GM08714 (cell line): ENCODE data around the gene PTBP3.
"Not testable (repeated sequence)": the region's sequence is repeated elsewhere in the genome, so short reads cannot be mapped to it uniquely, and the experiment has no call there.

Source experiments
- H3K4me3 ChIP-seq: fragments of 200-500 bp; sonication (Bioruptor generic); 2 replicates; pipeline ENCODE4 v1.5.1; 2014; ENCODE audit warnings: mild to moderate bottlenecking, low read length, inconsistent platforms
- ZNF274 ChIP-seq: IDR thresholded peaks from 2 replicates; pipeline ENCODE4 v1.6.1; 2012; ENCODE audit warnings: mild to moderate bottlenecking, low read depth, low read length

The PTBP3 gene

GRCh38 chr9:112316258-112316943 lies 17.0 kb downstream of the PTBP3 start:
- TF ChIP-seq ZNF274: no peak

GRCh38 chr9:112315331-112316257 lies 17.8 kb downstream of the PTBP3 start:
- no peak overlapping the region for H3K4me3 ChIP-seq

More at GRCh38 chr9:112316258-112316943, 17.0 kb downstream of the PTBP3 start:
- no peak overlapping the region for H3K4me3 ChIP-seq

GRCh38 chr9:112312139-112312538 lies 21.3 kb downstream of the PTBP3 start:
- H3K4me3 ChIP-seq: no peak overlapping the region
- TF ChIP-seq ZNF274: no peak

More at GRCh38 chr9:112315331-112316257, 17.8 kb downstream of the PTBP3 start:
- TF ChIP-seq ZNF274: no peak

GRCh38 chr9:112311497-112311896 lies 21.9 kb downstream of the PTBP3 start:
- H3K4me3 ChIP-seq: no peak overlapping the region
- no peak for TF ChIP-seq ZNF274

GRCh38 chr9:112310826-112311225 lies 22.6 kb downstream of the PTBP3 start:
- no peak overlapping the region for H3K4me3 ChIP-seq
- no peak for TF ChIP-seq ZNF274

- no peak for TF ChIP-seq ZNF274
These were observed 24.8 kb downstream of the PTBP3 start for GRCh38 chr9:112308588-112308987.

GRCh38 chr9:112301420-112301819 lies 32.0 kb downstream of the PTBP3 start:
- no peak overlapping the region for H3K4me3 ChIP-seq
- TF ChIP-seq ZNF274: no peak

More at GRCh38 chr9:112308588-112308987, 24.8 kb downstream of the PTBP3 start:
- H3K4me3 ChIP-seq: no peak overlapping the region

GRCh38 chr9:112299514-112299913 lies 33.9 kb downstream of the PTBP3 start:
- no peak for TF ChIP-seq ZNF274
- H3K4me3 ChIP-seq: no peak overlapping the region

GRCh38 chr9:112296929-112297328 lies 36.5 kb downstream of the PTBP3 start:
- no peak overlapping the region for H3K4me3 ChIP-seq
- no peak for TF ChIP-seq ZNF274

GRCh38 chr9:112295174-112295573 lies 38.2 kb downstream of the PTBP3 start:
- TF ChIP-seq ZNF274: no peak
- no peak overlapping the region for H3K4me3 ChIP-seq

- no peak for TF ChIP-seq ZNF274
These were observed 45.4 kb downstream of the PTBP3 start for GRCh38 chr9:112288029-112288428.

GRCh38 chr9:112286926-112287325 lies 46.5 kb downstream of the PTBP3 start:
- no peak for TF ChIP-seq ZNF274
- no peak overlapping the region for H3K4me3 ChIP-seq

More at GRCh38 chr9:112288029-112288428, 45.4 kb downstream of the PTBP3 start:
- H3K4me3 ChIP-seq: no peak overlapping the region

- no peak overlapping the region for H3K4me3 ChIP-seq
- no peak for TF ChIP-seq ZNF274
These were observed 48.4 kb downstream of the PTBP3 start for GRCh38 chr9:112285056-112285455.

GRCh38 chr9:112283582-112284253 lies 49.7 kb downstream of the PTBP3 start:
- H3K4me3 ChIP-seq: no peak overlapping the region
- TF ChIP-seq ZNF274: no peak

GRCh38 chr9:112282841-112283240 lies 50.6 kb downstream of the PTBP3 start:
- not testable (repeated sequence) for H3K4me3 ChIP-seq
